SJCRH30 (cell line): ENCODE data around the gene NDOR1. TPM values are rescaled to one million over a fixed set of nuclear protein-coding genes. Genes with fewer than 3 reads are reported as not detected.
"Not testable (repeated sequence)": the region's sequence is repeated elsewhere in the genome, so short reads cannot be mapped to it uniquely, and the experiment has no call there.

ENCODE experiments used
- DNase-seq, 2 experiments: peaks; one replicate each; pipeline ENCODE4 v3.0.0-alpha.2; 2015 to 2020
- H3K27ac ChIP-seq: fragments of 250-450 bp; sonication (Bioruptor Pico); 2 replicates; pipeline ENCODE4 v1.5.1; 2020; ENCODE audit warnings: mild to moderate bottlenecking, moderate library complexity
- H3K27me3 ChIP-seq: fragments of 250-450 bp; sonication (Bioruptor Pico); 2 replicates; pipeline ENCODE4 v1.5.1; 2020; ENCODE audit warnings: mild to moderate bottlenecking, moderate library complexity
- H3K36me3 ChIP-seq: fragments of 250-450 bp; sonication (Bioruptor Pico); 2 replicates; pipeline ENCODE4 v1.5.1; 2020; ENCODE audit warnings: mild to moderate bottlenecking, moderate library complexity
- H3K4me1 ChIP-seq: fragments of 250-450 bp; sonication (Bioruptor Pico); 2 replicates; pipeline ENCODE4 v1.5.1; 2020; ENCODE audit warnings: mild to moderate bottlenecking, moderate library complexity
- H3K4me3 ChIP-seq: fragments of 250-450 bp; sonication (Bioruptor Pico); 2 replicates; pipeline ENCODE4 v1.5.1; 2020; ENCODE audit warnings: mild to moderate bottlenecking, moderate library complexity
- H3K9me3 ChIP-seq: fragments of 250-450 bp; sonication (Bioruptor Pico); replicated peaks from 2 replicates; pipeline ENCODE4 v1.5.1; 2020; ENCODE audit warnings: mild to moderate bottlenecking, moderate library complexity
- total RNA-seq: library from RNA; depleted of rRNA; stranded (reverse); fragments of >200 nt; shearing (Covaris generic); gene quantifications from 2 replicates; pipeline ENCODE4 v1.2.3, GENCODE V29; 2014

The NDOR1 gene
- total RNA-seq, 1 experiment from 2014 or later = 17.2 TPM

GRCh38 chr9:137251490-137252268, 46.2 kb downstream of the NDOR1 start:
- DNase-seq = no peak
- Histone ChIP-seq H3K36me3 (0 out of 2 replicates have a peak, but pooled peaks cover 3% of the 10 kb centered on the region), H3K4me3 (no peak overlapping the region), H3K27ac (no peak overlapping the region), H3K4me1 (peaks cover 14% of the 10 kb centered on the region), H3K27me3 (peaks cover 18% of the 10 kb centered on the region), H3K9me3 (no peaks in the 10 kb centered on the region)

- DNase-seq = no peak
- Histone ChIP-seq H3K27ac (no peak overlapping the region), H3K36me3 (0 out of 2 replicates have a peak, but pooled peaks cover 3% of the 10 kb centered on the region), H3K27me3 (peaks cover 15% of the 10 kb centered on the region), H3K4me3 (no peak overlapping the region), H3K4me1 (peaks cover 8% of the 10 kb centered on the region), H3K9me3 (no peaks in the 10 kb centered on the region)
Observed at GRCh38 chr9:137252555-137253506, 47.3 kb downstream of the NDOR1 start.

- Histone ChIP-seq H3K9me3 (no peaks in the 10 kb centered on the region), H3K36me3 (peaks cover 8% of the 10 kb centered on the region; the same call in 1 of the 2 replicates), H3K27me3 (peaks cover 10% of the 10 kb centered on the region), H3K4me1 (peaks cover 8% of the 10 kb centered on the region), H3K27ac (no peak overlapping the region), H3K4me3 (peak overlapping the region; percentile 98)
- peak in 1 of 2 experiments; percentile 41 for DNase-seq
Observed at GRCh38 chr9:137253717-137254623, 48.5 kb downstream of the NDOR1 start.

- Histone ChIP-seq H3K4me1 (peaks cover 8% of the 10 kb centered on the region), H3K27ac (peak within 1 kb of the TSS; percentile 37; the same call in 1 of the 2 replicates), H3K9me3 (no peaks in the 10 kb centered on the region), H3K27me3 (peaks cover 4% of the 10 kb centered on the region), H3K4me3 (peak within 1 kb of the TSS; percentile 98), H3K36me3 (peaks cover 9% of the 10 kb centered on the region; the same call in 1 of the 2 replicates)
- DNase-seq = peak; percentile 93 to 94
Observed at GRCh38 chr9:137254624-137255447, 49.3 kb downstream of the NDOR1 start, which contains the start of gene NELFB. TSS of gene NELFB (plus strand) at chr9:137255327.

GRCh38 chr9:137255448-137256114, 50.1 kb downstream of the NDOR1 start:
- H3K9me3 ChIP-seq = no peaks in the 10 kb centered on the region
- H3K4me1 ChIP-seq = peaks cover 8% of the 10 kb centered on the region
- H3K27ac ChIP-seq = peak overlapping the region; percentile 37; the same call in 1 of the 2 replicates
- H3K27me3 ChIP-seq = no peaks in the 10 kb centered on the region; the same call in 1 of the 2 replicates
- peaks cover 11% of the 10 kb centered on the region; the same call in 1 of the 2 replicates for H3K36me3 ChIP-seq
- peak; percentile 67 to 73 for DNase-seq
- peak overlapping the region; percentile 98 for H3K4me3 ChIP-seq

GRCh38 chr9:137256362-137256761, 50.9 kb downstream of the NDOR1 start:
- H3K4me3 ChIP-seq = peak overlapping the region; percentile 98; the same call in 1 of the 2 replicates
- no peak for DNase-seq
- no peak overlapping the region for H3K27ac ChIP-seq
- no peaks in the 10 kb centered on the region for H3K9me3 ChIP-seq
- peaks cover 11% of the 10 kb centered on the region; the same call in 1 of the 2 replicates for H3K36me3 ChIP-seq
- peaks cover 8% of the 10 kb centered on the region for H3K4me1 ChIP-seq
- no peaks in the 10 kb centered on the region for H3K27me3 ChIP-seq

- H3K36me3 ChIP-seq = peaks cover 11% of the 10 kb centered on the region; the same call in 1 of the 2 replicates
- H3K9me3 ChIP-seq = no peaks in the 10 kb centered on the region
- H3K4me3 ChIP-seq = no peak overlapping the region
- H3K4me1 ChIP-seq = peaks cover 8% of the 10 kb centered on the region
- DNase-seq = no peak
- no peaks in the 10 kb centered on the region for H3K27me3 ChIP-seq
- H3K27ac ChIP-seq = no peak overlapping the region
Observed at GRCh38 chr9:137256856-137257255, 51.4 kb downstream of the NDOR1 start.

- not testable (repeated sequence) for H3K4me3 ChIP-seq, H3K27ac ChIP-seq, H3K4me1 ChIP-seq, DNase-seq, H3K27me3 ChIP-seq, H3K9me3 ChIP-seq
- H3K36me3 ChIP-seq = peaks cover 38% of the 10 kb centered on the region
Observed at GRCh38 chr9:137262173-137262908, 56.8 kb downstream of the NDOR1 start.

GRCh38 chr9:137262909-137263285, 57.4 kb downstream of the NDOR1 start:
- H3K27me3 ChIP-seq = no peaks in the 10 kb centered on the region
- H3K36me3 ChIP-seq = peaks cover 42% of the 10 kb centered on the region
- DNase-seq = no peak
- no peak overlapping the region for H3K27ac ChIP-seq
- H3K4me1 ChIP-seq = no peaks in the 10 kb centered on the region
- H3K9me3 ChIP-seq = no peaks in the 10 kb centered on the region
- H3K4me3 ChIP-seq = no peak overlapping the region

- H3K27ac ChIP-seq = no peak overlapping the region
- peaks cover 44% of the 10 kb centered on the region for H3K36me3 ChIP-seq
- no peak for DNase-seq
- H3K4me1 ChIP-seq = no peaks in the 10 kb centered on the region
- H3K27me3 ChIP-seq = no peaks in the 10 kb centered on the region
- no peaks in the 10 kb centered on the region for H3K9me3 ChIP-seq
- no peak overlapping the region for H3K4me3 ChIP-seq
Observed at GRCh38 chr9:137263506-137263905, 58.0 kb downstream of the NDOR1 start.

GRCh38 chr9:137264067-137264466, 58.6 kb downstream of the NDOR1 start:
- no peak overlapping the region for H3K4me3 ChIP-seq
- H3K4me1 ChIP-seq = no peaks in the 10 kb centered on the region
- H3K36me3 ChIP-seq = peaks cover 39% of the 10 kb centered on the region
- H3K27ac ChIP-seq = no peak overlapping the region
- DNase-seq = no peak
- H3K27me3 ChIP-seq = no peaks in the 10 kb centered on the region
- H3K9me3 ChIP-seq = no peaks in the 10 kb centered on the region

GRCh38 chr9:137265496-137266161, 60.1 kb downstream of the NDOR1 start:
- Histone ChIP-seq H3K27ac (no peak overlapping the region), H3K36me3 (peaks cover 41% of the 10 kb centered on the region), H3K4me3 (no peak overlapping the region), H3K9me3 (no peaks in the 10 kb centered on the region), H3K27me3 (no peaks in the 10 kb centered on the region), H3K4me1 (no peaks in the 10 kb centered on the region)
- DNase-seq = no peak
